Liver (tissue), 9 donors: ENCODE data around the gene LRRC28. TPM values are rescaled to one million over a fixed set of nuclear protein-coding genes. Genes with fewer than 3 reads are reported as not detected.

Source experiments
- DNase-seq: peaks from one replicate; pipeline ENCODE4 v3.0.0-alpha.2; 2017; ENCODE audit warnings: low spot score
- H3K27ac ChIP-seq, 2 donors: one replicate each; pipeline ENCODE4 v1.7.0; 2013; ENCODE audit warnings: inconsistent platforms in 2 of 2, low read length in 2 of 2, control low read depth in 1 of 2, low read depth in 1 of 2, mild to moderate bottlenecking in 1 of 2
- H3K27me3 ChIP-seq, 4 donors: one replicate each; pipeline versions ENCODE4 v1.6.1 to v1.7.0; 2013; ENCODE audit warnings: low read length in 3 of 4, inconsistent platforms in 1 of 4, mild to moderate bottlenecking in 1 of 4, moderate library complexity in 1 of 4; ENCODE audit not compliant: control insufficient read depth in 4 of 4, insufficient read depth in 4 of 4
- H3K36me3 ChIP-seq, 4 donors: one replicate each; pipeline versions ENCODE4 v1.6.1 to v1.7.0; 2013; ENCODE audit warnings: low read length in 3 of 4, mild to moderate bottlenecking in 3 of 4, low read depth in 1 of 4, moderate library complexity in 1 of 4; ENCODE audit not compliant: control insufficient read depth in 4 of 4, insufficient read depth in 3 of 4
- H3K4me1 ChIP-seq, 4 donors: one replicate each; pipeline versions ENCODE4 v1.6.1 to v1.7.0; 2013; ENCODE audit warnings: low read length in 3 of 4, mild to moderate bottlenecking in 3 of 4, moderate library complexity in 1 of 4; ENCODE audit not compliant: control insufficient read depth in 4 of 4, insufficient read depth in 4 of 4
- H3K4me3 ChIP-seq, 3 donors: one replicate each; pipeline versions ENCODE4 v1.6.1 to v1.7.0; 2013; ENCODE audit warnings: low read length in 3 of 3, control low read depth in 1 of 3, low read depth in 1 of 3, mild to moderate bottlenecking in 1 of 3
- H3K9ac ChIP-seq, 2 donors: one replicate each; pipeline ENCODE4 v1.7.0; 2013; ENCODE audit warnings: low read length in 2 of 2, mild to moderate bottlenecking in 2 of 2, moderate library complexity in 2 of 2, control low read depth in 1 of 2, low read depth in 1 of 2
- H3K9me3 ChIP-seq, 4 donors: one replicate each; pipeline versions ENCODE4 v1.6.1 to v1.7.0; 2013; ENCODE audit warnings: low read length in 3 of 4; ENCODE audit not compliant: control insufficient read depth in 4 of 4
- ATF3 ChIP-seq: IDR thresholded peaks from 2 replicates; pipeline ENCODE4 v1.6.1; 2016; ENCODE audit warnings: antibody characterized with exemption
- CTCF ChIP-seq: fragments of 150-350 bp; IDR thresholded peaks from 2 replicates; pipeline ENCODE4 v1.5.1; 2017; ENCODE audit warnings: improper control_type of control experiment, low read depth, low read length; ENCODE audit not compliant: missing input control
- EGR1 ChIP-seq, 2 donors: IDR thresholded peaks; 2 replicates each; pipeline ENCODE4 v1.6.1; 2016 to 2018; ENCODE audit warnings: antibody characterized with exemption in 2 of 2, low read depth in 2 of 2
- FOXA1 ChIP-seq: IDR thresholded peaks from 2 replicates; pipeline ENCODE4 v1.6.1; 2016; ENCODE audit warnings: antibody characterized with exemption
- FOXA2 ChIP-seq: IDR thresholded peaks from 2 replicates; pipeline ENCODE4 v1.6.1; 2016; ENCODE audit warnings: antibody characterized with exemption
- GABPA ChIP-seq, 2 donors: IDR thresholded peaks in 1 of 2; conservative IDR thresholded peaks in 1 of 2; 2 replicates each; pipeline ENCODE4 v1.6.1; 2016; ENCODE audit warnings: antibody characterized with exemption in 2 of 2, mild to moderate bottlenecking in 1 of 2, moderate library complexity in 1 of 2
- HNF4A ChIP-seq, 2 donors: conservative IDR thresholded peaks; 2 replicates each; pipeline ENCODE4 v1.6.1; 2016; ENCODE audit warnings: antibody characterized with exemption in 2 of 2, mild to moderate bottlenecking in 2 of 2
- HNF4G ChIP-seq: IDR thresholded peaks from 2 replicates; pipeline ENCODE4 v1.6.1; 2016; ENCODE audit warnings: antibody characterized with exemption
- JUND ChIP-seq, 2 donors: IDR thresholded peaks; 2 replicates each; pipeline ENCODE4 v1.6.1; 2016; ENCODE audit warnings: antibody characterized with exemption in 2 of 2
- MAX ChIP-seq: IDR thresholded peaks from 2 replicates; pipeline ENCODE4 v1.6.1; 2016; ENCODE audit warnings: antibody characterized with exemption
- NR2F2 ChIP-seq: IDR thresholded peaks from 2 replicates; pipeline ENCODE4 v1.6.1; 2016; ENCODE audit warnings: antibody characterized with exemption
- RAD21 ChIP-seq, 2 donors: IDR thresholded peaks; 2 replicates each; pipeline ENCODE4 v1.6.1; 2016; ENCODE audit warnings: antibody characterized with exemption in 2 of 2, mild to moderate bottlenecking in 2 of 2
- REST ChIP-seq: IDR thresholded peaks from 2 replicates; pipeline ENCODE4 v1.6.1; 2016; ENCODE audit warnings: antibody characterized with exemption, mild to moderate bottlenecking
- SP1 ChIP-seq: IDR thresholded peaks from 2 replicates; pipeline ENCODE4 v1.6.1; 2018; ENCODE audit warnings: antibody characterized with exemption, mild to moderate bottlenecking
- TAF1 ChIP-seq: conservative IDR thresholded peaks from 2 replicates; pipeline ENCODE4 v1.6.1; 2016; ENCODE audit warnings: antibody characterized with exemption, mild to moderate bottlenecking
- YY1 ChIP-seq: IDR thresholded peaks from 2 replicates; pipeline ENCODE4 v1.6.1; 2016; ENCODE audit warnings: antibody characterized with exemption, mild to moderate bottlenecking
- ZBTB33 ChIP-seq: IDR thresholded peaks from 2 replicates; pipeline ENCODE4 v1.6.1; 2016; ENCODE audit warnings: antibody characterized with exemption
- WGBS: extraction: QIAGEN DNeasy Blood & Tissue Kit; methylation state at CpG from one replicate; pipeline ENCODE4 v1.1.7; 2013; 5-methylcytosine and 5-hydroxymethylcytosine counted together
- polyA plus RNA-seq, 2 donors: library from polyadenylated mRNA; stranded (reverse) in 1 of 2; unstranded in 1 of 2; fragments of 200-250 nt in 1 of 2; fragments of >200 nt in 1 of 2; fragmentation: Nextera tagmentation in 1 of 2; extraction: Ambion mirVana in 1 of 2; gene quantifications; one replicate each; pipeline versions ENCODE4 v1.2.1 to v1.2.3, GENCODE V29; 2013 to 2015
- total RNA-seq, 2 donors: library from RNA; depleted of rRNA; stranded (reverse); fragments of >200 nt; gene quantifications; one replicate each; pipeline ENCODE4 v1.2.3, GENCODE V29; 2014
- donor health status: healthy.
- donor health status: healthy.
- donor health status: healthy.
- donor health status: healthy.
- donor health status: healthy.

LRRC28 gene
- total and polyA plus RNA-seq, 4 donors = 15.4 to 46.6 (median 41.0) TPM

- no peak for TF ChIP-seq ZBTB33
- TF ChIP-seq TAF1 = no peak
- no peak for TF ChIP-seq EGR1 (IDR thresholded peaks at IDR 0.05; ENCODE audit: low read depth in 2 of 2)
Measured at GRCh38 chr15:99310745-99311144, 59.5 kb downstream of the LRRC28 start (continued).

GRCh38 chr15:99312228-99312627, 60.9 kb downstream of the LRRC28 start:
- Histone ChIP-seq H3K9ac (no peak overlapping the region), H3K4me1 (no peaks in the 10 kb centered on the region), H3K27ac (no peak overlapping the region), H3K9me3 (peaks cover 0 to 6% (median under 1%) of the 10 kb centered on the region in 4 donors), H3K27me3 (no peaks in the 10 kb centered on the region), H3K36me3 (peaks cover 0 to 3% (median 1%) of the 10 kb centered on the region in 4 donors), H3K4me3 (no peak overlapping the region)
- TF ChIP-seq ATF3 (no peak), HNF4G (no peak), CTCF (no peak), ZBTB33 (no peak), JUND (IDR thresholded peaks at IDR 0.05) (no peak), TAF1 (no peak), GABPA (IDR thresholded peaks at IDR 0.05 in 1 of 2, conservative IDR thresholded peaks at IDR 0.05 in 1 of 2) (no peak), EGR1 (IDR thresholded peaks at IDR 0.05; ENCODE audit: low read depth in 2 of 2) (no peak), RAD21 (IDR thresholded peaks at IDR 0.05) (no peak), REST (no peak), MAX (no peak), SP1 (no peak), FOXA1 (no peak), HNF4A (conservative IDR thresholded peaks at IDR 0.05) (no peak), FOXA2 (no peak), YY1 (no peak), NR2F2 (no peak)
- DNase-seq = no peak
- WGBS = 98% methylated on average over 2 of the region's 2 CpGs
